ENCODE data around the gene XDH.

Gene XDH

GRCh38 chr2:31331156-31331555 lies 83.4 kb downstream of the XDH start:
- no peak for DNase-seq (ENCODE audit: low read depth in 2 of 2)

DNA sequence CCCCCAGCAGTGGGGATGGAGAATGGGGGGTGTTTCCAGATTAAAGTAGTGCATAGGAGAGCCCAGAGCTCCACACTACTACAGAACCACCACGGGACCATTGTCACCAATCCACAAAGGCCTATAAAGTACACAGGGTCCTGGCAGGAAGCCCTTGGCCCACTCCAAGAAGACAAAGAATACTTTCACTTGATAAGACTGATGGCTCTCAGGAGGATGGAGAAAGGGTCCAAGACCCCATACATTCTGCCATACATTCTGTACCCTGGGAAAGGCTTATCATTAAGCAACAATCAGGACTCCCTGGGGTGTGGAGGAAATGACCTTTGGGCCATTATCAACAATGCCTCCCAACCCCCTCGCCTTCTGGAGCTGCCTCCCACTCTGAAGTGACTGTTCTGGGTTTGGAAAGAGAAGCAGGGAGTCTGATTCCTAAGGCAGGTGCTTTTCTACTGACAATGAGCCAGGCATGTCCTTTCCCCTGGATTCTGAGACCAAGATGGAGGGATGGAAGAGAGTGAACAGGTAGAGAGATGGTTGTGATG lies 85.4 kb downstream of the XDH start:
- no peak for DNase-seq (ENCODE audit: low read depth in 2 of 2)

DNA sequence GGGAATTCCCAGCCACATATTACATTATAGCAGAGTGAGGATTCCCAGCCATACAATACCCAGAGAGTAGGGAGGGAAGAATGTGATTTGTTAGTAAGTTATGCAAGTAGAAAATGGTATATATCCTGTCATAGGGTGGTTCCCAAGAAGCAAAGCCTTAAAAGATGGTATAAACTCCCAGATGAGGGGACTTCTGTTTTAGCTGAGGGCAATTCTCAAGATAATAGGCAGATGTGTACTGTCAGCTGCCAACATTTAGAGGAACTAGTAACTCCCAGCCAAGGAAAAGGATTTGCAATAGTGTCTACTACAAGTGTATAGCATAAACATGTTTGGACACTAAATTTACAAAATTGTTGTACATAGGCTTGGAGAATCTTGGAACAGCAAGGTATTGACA lies 86.5 kb downstream of the XDH start:
- no peak for DNase-seq (ENCODE audit: low read depth in 2 of 2)

GRCh38 chr2:31327505-31327904 lies 87.0 kb downstream of the XDH start:
- DNase-seq (ENCODE audit: low read depth in 2 of 2): no peak

- no peak for DNase-seq (ENCODE audit: low read depth in 2 of 2)
These were observed 90.4 kb downstream of the XDH start for GRCh38 chr2:31324016-31324633.

- no peak for DNase-seq (ENCODE audit: low read depth in 2 of 2)
These were observed 92.2 kb downstream of the XDH start for GRCh38 chr2:31322371-31322770.

DNA sequence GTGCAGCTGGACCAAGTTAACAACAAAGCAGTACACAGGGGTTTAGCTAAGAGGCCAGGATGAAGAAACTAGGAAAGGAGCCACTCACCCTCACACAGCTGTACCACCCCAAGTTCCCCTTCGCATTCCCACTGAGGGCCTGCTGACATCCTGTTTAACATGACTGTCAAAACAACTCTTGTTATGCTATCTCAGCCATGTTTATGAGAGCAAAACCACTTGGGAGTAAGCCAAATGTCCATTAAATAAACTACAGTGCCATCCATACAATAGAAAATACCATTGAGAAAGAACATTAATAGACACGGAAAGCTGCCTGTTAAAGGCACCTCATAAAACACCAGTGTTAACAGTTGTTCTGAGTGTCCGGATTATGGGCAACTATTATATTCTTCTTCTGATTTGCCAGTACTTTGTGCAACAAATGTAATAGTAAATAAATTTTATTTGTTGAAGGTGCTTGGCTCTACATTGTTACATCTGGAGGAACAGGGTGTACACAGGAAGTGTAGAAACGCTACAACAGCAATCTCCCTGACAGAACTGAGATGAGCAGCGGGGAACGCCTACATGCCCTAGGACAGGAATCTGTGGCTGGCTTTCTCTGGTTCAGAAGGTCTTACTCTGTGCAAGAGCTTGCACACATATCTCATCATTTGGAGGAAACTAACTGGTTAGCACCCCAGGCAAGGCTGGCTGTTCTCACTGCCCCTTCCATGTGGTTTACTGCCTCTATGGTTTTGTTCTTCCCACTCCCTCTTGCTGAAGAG lies 95.0 kb downstream of the XDH start:
- peak in 1 of 2 experiments; percentile 6 for DNase-seq (ENCODE audit: low read depth in 2 of 2)

GRCh38 chr2:31318361-31319336 lies 95.9 kb downstream of the XDH start:
- peak in 1 of 2 experiments; percentile 40 for DNase-seq (ENCODE audit: low read depth in 2 of 2)

DNA sequence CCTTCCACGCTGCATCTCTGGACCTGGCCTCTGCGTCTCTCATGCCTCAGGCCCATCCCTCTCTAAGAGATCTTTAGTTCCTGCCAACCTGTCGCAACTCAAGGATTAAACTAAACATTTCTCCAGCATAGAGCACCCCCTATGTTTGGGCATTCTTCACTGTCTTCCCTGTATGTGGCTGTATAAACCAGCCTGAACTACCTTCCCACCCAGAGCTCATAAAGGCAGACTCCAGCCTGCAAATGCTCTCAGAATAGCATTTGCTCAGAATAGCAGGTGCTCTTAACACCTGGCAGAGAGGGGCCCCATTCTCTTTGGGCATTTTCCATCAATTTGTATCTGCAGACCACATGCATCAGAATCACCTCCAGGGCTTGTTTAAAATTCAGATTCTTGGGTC lies 97.1 kb downstream of the XDH start:
- DNase-seq (ENCODE audit: low read depth in 2 of 2): no peak

DNA sequence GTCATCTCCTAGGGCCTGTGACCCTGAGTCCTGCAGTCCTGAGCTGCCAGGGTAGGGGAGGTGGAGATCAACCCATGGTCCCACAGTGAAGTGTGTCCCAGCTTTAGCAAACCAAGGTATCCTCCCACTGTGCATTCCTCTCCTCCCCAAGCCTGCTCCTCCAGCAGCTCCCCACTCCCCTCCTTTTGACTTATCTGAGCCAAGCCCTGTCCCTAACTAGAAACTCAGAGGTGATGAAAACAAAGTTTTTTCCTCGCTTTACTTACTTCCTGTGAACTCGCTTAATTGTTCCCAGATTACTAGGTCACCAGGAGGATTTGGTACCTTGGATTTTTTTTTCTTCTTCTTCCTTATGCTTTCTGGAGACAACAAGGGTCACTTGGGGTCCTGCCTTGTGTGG lies 99.8 kb downstream of the XDH start:
- DNase-seq (ENCODE audit: low read depth in 2 of 2): no peak

DNA sequence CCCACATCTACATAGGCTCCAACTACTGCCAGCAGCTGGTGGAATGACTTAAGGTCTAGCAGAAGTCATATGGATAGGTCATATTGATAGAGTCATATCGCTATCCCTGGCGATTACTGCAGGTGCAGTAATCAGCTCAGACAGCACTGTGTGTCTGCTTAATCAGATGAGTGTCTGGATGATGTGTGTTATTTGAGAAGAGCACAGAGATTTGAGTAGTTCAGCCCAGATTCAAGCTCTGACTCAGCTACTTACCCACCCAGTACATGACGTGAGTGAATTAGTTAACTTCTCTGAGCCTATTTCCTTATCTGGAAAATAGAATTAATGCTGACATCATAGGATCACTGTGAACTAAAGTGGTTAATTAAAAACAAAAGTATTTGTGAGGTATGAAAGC lies 101.6 kb downstream of the XDH start:
- DNase-seq (ENCODE audit: low read depth in 2 of 2): no peak

- DNase-seq (ENCODE audit: low read depth in 2 of 2): no peak
These were observed 109.7 kb downstream of the XDH start for GRCh38 chr2:31304816-31305215.

- no peak for DNase-seq (ENCODE audit: low read depth in 2 of 2)
These were observed 111.5 kb downstream of the XDH start for GRCh38 chr2:31302940-31303563.

GRCh38 chr2:31300309-31300708 lies 114.2 kb downstream of the XDH start:
- no peak for DNase-seq (ENCODE audit: low read depth in 2 of 2)

GRCh38 chr2:31299547-31299946 lies 115.0 kb downstream of the XDH start:
- DNase-seq (ENCODE audit: low read depth in 2 of 2): no peak

DNA sequence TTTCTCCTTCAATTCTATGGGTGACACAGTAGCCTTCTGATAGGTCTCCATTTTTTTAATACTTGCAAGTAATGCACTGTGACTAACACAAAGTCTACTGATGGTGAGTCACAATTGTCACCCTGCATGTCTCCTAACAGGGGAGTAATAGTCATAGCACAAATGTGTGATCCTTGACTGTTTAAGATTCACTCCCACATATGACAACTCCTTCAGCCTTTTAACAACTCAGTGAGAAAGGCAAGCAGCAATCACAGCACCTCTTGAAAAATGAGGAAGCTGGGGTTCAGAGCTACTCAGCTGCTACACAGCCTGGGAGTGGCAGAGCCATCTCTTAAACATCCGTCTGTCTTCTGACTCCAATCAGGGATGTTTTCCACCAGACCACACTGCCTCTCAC lies 116.8 kb downstream of the XDH start:
- no peak for DNase-seq (ENCODE audit: low read depth in 2 of 2)

GRCh38 chr2:31296641-31297287 lies 117.8 kb downstream of the XDH start:
- DNase-seq (ENCODE audit: low read depth in 2 of 2): no peak

- DNase-seq (ENCODE audit: low read depth in 2 of 2): no peak
These were observed 120.3 kb downstream of the XDH start for GRCh38 chr2:31294196-31294595.

GRCh38 chr2:31287654-31288053 lies 126.9 kb downstream of the XDH start:
- DNase-seq (ENCODE audit: low read depth in 2 of 2): no peak

- no peak for DNase-seq (ENCODE audit: low read depth in 2 of 2)
These were observed 127.5 kb downstream of the XDH start for GRCh38 chr2:31286961-31287550.

DNA sequence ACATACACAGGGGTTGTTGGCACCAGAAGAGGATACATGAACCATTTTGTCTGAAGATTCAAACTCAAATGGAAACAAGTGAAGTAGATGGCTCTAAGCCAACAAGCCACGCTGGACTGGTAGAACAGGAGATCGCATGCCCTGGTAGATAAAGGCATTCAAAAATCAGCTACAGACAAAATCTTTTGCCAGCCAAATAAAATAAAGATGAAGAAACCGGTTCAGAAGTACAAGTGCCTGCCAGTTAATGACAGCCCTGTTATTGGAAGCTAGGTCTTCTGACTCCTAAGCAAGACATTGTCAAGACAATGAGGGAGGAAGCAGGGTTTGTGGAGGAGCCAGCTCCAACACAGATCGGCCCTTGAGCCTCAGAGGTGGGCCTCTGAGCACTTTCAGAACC lies 128.3 kb downstream of the XDH start:
- DNase-seq (ENCODE audit: low read depth in 2 of 2): no peak
